GM19351 (cell line): ENCODE data around the gene BIK.
A peak's percentile ranks its signal among the peaks of the same experiment; 100 is the strongest.
"Not testable (repeated sequence)": the region's sequence is repeated elsewhere in the genome, so short reads cannot be mapped to it uniquely, and the experiment has no call there.

Source experiments
- ATAC-seq: cut with Tn5 transposase; IDR thresholded peaks from one replicate; pipeline ENCODE4 v1.9.1; 2021; ENCODE audit warnings: mild to moderate bottlenecking, moderate library complexity; ENCODE audit not compliant: unreplicated experiment

BIK gene

GRCh38 chr22:43104056-43104625 is 6.4 kb upstream of the BIK start:
- ATAC-seq: not testable (repeated sequence)

- not testable (repeated sequence) for ATAC-seq
Observed at GRCh38 chr22:43104950-43105349, 5.6 kb upstream of the BIK start.

DNA sequence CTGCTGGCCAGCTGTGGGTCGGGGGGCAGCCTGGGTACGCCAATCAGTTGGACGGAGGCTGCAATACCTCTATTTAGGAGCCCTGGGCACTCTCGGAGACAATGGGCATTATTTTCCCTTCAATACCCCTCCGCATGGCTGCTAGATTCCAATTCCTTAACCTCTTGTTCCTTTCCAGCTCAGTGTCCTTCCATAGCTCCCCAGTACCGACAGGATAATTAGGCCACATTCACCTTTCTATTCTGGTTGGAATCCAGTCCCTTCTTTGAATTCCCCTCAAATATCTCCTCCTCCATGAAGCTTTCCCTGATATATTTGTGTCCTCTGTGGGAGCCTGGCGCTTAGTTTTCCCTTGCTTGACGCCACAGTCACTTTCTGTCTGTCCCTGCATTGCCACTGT is 4.2 kb upstream of the BIK start:
- ATAC-seq: no peak

DNA sequence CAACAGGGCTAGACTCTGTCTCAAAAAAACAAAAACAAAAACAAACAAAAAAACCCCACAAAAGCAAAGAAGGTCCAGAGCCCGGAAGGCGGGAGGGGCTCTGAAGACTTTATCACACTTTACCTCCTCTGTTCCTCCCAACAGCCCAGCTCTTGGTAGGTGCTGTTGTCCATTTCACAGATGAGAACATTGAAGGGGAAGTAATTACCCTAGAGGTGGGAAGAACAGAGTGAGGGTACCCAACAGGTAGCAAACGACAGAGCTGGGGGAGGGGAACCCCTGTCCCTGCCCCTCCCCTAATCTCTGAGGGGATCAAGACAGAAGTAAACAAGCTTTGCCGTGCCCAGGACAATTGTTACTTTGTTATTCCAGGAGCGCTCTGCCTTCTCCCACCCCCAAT is 1.0 kb upstream of the BIK start:
- no peak for ATAC-seq

- no peak for ATAC-seq
Observed at GRCh38 chr22:43109921-43110443, 568 bp upstream of the BIK start.

DNA sequence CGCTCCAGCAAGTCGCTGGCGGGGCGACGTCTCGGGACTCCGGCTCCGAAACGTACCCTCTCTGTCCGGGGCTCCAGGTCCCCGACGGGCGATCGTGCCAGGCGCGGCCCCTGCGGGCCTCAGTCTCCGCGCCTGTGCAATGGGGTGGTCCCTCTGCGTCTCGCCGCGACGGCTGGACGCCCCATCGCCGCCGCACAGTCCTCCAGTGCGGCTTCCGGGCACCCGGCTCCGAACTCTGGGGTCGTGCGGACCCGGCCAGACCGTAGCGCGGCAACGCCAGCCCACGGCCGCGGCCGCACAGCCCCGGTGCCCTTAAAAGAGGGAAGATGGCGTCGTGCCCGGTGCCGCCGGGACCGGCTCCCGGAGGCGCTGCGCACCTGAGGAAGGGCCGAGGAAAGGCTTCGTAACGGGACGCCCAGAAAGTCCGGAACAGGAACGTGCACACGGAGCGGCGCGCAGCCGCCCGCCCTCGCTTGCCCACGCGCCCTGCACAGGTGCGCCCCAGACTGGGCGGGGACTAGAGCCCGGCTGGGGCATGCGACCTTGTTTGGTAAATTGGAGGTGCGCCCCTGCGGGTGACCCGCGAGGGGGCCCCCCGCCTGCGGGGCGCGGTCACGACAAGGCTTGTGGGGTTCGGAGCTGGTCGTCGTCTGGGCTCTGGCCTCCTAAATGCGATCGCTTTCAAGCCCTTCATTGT is 525 bp downstream of the BIK start:
- ATAC-seq: peak; percentile 48

DNA sequence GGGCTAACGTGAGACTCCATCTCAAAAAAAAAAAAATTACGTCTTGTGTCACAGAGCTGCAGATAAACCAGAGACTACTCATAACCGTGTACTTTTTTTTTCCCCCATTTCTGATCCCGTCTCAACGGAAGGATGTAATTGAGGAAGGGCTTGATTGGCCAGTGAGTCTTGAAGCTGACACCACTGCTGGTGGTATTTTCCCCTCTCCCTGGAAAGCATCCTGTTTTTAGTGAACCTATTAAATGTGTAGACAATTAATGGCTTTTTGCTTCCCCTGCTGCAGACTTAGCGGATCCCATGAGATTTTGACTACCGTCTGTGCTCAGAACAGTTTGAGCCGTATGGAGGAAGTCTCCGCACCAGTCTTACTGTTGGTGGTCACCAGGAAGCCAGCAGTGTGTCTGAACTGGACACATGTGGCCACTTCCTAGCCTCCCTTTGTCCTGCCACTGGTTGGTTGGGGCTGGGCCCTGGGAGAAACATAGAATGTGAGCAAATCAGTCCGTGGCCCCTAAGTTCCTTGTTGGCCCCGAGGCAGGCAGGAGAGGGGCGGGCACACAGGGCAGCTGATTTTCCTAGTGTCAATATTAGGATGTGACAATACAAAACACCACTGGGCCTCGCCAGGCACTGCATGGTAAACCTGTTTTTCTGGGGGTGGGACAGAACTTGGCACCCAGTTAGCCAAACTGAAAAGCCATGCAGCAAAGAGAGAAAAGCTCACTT is 3.1 kb downstream of the BIK start:
- no peak for ATAC-seq

DNA sequence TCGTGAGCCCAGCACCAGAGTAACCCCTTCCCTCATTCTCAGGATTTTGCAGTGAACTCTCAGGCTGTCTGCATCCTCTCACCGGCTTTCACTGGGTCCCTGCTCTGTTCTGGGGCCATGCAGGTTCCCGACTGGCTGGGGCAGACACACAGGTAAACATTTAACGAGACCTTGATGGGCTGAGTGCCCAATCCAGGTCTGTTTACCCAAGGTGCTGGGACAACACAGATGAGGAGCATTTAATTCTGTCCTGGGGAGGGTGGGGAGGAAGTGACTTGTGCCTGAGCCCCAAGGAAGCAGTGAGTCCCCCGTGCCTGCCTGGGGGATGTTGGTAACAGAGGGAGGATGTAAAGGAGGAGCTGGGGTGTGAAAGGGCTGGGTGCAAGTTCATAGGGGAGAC is 4.4 kb downstream of the BIK start:
- ATAC-seq: no peak

DNA sequence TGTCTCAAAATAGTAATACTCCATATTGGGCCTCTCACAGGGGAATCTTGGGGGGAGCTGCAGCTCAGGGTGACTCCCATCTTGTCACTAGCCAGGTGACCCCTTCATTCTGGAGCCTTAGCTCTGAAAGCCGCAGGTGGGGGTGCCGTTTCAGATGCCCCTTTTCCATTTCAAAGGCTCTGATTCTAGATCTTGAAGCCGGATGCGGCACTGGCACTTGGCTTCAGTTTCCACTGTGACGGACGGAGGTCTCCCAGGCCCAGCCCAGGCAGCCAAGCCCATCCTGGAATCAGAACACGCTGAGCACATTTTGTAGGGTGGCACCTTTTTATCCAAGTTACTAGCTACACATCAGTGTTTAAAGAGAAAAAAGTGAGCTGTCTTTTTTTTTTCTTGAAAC is 6.4 kb downstream of the BIK start:
- ATAC-seq: no peak

GRCh38 chr22:43118024-43118849 is 7.7 kb downstream of the BIK start:
- ATAC-seq: peak; percentile 10

- ATAC-seq: peak; percentile 70
Observed at GRCh38 chr22:43118953-43119458, 8.5 kb downstream of the BIK start.

GRCh38 chr22:43126501-43127165 is 16.1 kb downstream of the BIK start:
- ATAC-seq: no peak

DNA sequence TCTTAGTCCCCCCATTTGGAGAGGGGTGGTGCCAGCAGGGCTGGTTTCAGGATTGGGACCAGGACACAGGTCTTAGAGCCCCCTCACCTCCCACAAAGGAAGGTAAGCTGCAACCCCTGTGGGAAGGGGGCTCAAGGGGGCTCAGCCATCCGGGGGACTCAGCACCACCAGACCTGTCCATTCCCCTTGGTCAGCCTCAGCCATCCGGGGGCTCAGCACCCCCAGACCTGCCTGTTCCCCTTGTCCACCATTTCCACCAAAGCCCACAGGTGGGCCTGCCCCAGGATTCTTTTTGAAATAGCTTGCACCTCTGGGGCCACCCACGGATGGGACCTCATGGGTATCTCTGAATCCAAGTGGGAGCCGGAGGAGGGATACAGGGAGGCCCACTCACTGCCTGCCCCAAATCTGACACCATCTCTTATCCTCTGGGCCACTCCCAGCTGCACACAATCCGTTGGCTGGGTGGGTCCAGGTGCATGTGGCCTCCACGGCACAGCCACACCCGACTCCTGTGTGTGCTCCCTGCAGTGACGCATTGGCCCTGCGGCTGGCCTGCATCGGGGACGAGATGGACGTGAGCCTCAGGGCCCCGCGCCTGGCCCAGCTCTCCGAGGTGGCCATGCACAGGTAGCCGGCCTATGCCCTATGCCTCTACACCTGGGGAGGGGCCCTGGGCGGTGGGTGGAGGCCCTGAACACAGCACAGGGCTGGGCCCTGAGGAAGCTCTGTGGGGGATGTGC is 16.8 kb downstream of the BIK start:
- no peak for ATAC-seq

DNA sequence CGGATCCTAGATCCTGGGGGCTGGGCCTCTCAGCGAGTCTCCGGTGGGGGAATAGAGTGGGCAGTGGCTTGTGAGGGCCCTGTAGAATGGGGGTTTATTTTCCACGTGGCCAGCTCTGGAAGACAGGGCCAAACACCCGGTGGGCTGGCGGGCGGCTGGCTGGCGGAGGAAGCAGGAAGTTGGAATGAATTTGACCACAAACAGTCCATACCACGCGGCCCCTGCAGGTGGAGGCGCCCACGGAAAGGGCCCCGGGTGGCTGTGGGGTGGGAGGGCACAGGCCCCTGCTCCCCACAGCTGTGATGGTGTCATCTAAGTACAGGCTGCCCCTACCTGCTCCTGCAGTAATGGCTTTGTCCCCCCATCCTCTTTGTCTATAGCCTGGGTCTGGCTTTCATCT is 17.6 kb downstream of the BIK start:
- ATAC-seq: no peak

DNA sequence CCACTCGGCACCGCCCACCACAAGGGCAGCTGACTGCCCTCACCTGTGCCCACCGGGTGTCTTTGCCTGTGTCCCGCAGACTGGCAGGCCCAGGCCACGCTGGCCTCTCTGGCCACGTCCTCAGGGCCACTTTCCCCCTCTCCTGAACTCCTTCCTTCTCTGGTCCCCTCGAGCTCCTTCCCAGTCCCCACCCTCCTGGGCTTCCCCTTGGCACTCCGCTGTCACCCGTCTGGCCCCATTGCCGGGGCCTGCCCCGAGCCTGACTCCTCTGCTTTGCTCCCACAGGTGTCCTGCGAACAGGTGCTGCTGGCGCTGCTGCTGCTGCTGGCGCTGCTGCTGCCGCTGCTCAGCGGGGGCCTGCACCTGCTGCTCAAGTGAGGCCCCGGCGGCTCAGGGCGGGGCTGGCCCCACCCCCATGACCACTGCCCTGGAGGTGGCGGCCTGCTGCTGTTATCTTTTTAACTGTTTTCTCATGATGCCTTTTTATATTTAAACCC is 18.4 kb downstream of the BIK start:
- ATAC-seq: no peak

DNA sequence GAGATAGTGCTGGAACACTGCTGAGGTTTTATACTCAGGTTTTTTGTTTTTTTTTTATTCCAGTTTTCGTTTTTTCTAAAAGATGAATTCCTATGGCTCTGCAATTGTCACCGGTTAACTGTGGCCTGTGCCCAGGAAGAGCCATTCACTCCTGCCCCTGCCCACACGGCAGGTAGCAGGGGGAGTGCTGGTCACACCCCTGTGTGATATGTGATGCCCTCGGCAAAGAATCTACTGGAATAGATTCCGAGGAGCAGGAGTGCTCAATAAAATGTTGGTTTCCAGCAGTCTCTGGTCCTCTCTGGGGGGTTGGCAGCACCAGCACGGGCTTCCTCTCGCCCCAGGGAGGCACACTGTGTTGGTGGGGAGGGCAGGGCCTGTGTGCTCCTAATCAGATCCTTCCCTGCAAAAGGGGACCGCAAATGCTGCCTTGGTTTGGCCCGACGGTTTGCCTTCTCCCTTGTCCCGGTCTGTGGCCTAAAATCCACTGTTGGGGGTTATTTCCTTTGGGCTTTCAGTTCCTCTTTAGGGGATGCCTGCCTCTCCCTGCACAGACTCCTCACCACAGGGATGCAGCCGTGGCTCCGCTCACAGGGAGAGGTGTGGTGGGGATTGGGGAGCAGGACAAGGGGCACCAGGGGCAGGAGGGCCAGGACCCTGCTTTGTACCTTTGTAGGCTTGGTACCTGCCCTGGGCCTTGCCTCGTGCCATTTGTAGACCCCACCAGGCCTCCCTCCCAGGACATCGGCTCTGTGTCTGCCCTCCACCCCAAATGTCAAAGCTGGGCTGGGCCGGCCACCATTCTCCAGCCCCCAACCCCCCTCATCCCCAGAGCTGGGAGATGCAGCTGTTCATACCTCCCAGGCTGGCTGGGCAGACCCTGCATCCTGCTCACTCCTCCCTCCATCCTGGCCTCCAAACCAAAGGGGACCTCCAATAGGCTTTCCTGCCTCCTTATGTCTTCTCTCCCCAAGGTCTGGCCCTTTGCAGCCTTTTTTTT is 19.2 kb downstream of the BIK start:
- no peak for ATAC-seq

DNA sequence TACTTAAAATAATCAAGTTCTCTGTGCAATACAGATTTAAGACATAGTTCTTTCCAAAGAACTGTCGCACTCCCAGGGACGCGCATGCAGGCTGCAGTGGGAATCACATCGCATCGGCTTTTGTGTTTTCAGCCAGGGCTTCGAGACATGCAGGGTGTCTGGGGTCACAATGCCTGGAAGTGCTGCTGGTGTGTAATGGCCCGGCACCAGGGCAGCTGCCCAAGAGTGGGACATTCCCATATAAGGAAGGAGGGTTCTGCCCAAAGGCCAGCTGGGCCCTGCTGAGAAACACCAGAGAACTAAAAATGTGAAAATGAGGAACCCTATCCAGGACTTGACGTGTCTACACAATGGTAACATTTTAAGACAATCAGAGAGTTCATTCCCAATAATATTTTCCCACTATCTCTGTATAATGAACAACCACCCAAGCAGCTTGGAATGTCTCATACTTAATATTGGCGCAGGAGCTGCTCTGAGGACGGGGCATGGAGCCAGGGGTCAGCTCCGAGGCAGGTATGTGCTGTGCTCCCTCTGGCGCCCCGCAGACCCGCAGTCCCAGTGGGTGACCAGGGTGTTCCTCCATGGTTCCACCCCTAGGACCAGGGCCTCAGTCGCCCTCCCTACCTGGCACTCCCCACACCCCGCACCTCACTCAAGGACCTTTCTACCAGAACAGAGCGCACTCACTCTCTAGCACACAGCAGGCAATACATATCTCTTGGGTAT is 21.4 kb downstream of the BIK start:
- ATAC-seq: no peak

GRCh38 chr22:43133401-43133800 is 22.9 kb downstream of the BIK start:
- ATAC-seq: no peak
